ENCODE measurements around the gene SLC43A2.
"Not testable (repeated sequence)": the region's sequence is repeated elsewhere in the genome, so short reads cannot be mapped to it uniquely, and the experiment has no call there.

Gene SLC43A2

DNA sequence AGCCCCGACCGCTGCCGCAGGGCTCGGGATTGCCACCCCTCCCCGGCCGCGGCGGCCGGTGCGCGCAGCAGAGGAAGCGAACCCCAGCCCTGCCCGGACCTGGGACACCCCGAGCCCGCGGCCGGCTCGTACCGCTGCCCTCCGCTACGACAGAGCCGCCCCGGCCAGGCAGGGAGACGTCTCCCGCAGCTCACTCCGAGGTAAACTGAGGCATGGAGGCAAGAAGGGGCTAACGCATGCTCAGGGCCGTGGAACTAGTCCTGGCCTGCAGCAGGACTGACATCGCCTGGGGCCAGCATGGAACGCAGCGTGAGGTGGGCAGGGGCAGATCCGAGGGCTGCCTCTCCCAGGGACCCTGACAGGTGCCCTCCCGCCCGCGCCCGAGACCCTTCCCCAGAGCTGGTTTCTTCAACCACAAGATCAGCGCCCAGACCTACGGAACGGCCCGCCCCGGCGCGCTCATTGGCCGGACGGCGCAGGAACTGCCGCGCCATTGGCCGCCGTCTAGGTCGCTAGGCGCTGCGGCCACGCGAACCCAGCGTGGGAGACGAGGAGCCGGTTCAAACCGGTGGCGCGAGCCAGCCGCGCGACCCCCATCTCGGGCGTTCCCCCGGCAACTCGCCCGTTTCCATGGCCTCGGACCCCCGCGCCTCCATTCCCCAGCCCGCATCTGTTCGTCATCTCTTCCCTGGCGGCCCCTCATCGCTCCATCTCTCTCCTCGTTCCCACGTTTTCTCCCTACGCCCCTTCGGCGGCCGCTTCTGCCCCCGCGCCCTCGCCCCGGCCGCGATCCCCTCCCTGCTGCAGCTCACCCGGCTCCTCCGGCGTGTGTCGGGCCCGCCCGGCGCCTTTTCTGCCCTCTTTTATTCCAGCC is at the start of gene SLC43A2:
Gene SLC43A2, minus strand, starts transcription at position 853 of the 874 bp plus-strand sequence. CDS start 960 bp downstream, outside the sequence.
- DNase-seq (ENCODE audit: low read depth), result peak; percentile 67

DNA sequence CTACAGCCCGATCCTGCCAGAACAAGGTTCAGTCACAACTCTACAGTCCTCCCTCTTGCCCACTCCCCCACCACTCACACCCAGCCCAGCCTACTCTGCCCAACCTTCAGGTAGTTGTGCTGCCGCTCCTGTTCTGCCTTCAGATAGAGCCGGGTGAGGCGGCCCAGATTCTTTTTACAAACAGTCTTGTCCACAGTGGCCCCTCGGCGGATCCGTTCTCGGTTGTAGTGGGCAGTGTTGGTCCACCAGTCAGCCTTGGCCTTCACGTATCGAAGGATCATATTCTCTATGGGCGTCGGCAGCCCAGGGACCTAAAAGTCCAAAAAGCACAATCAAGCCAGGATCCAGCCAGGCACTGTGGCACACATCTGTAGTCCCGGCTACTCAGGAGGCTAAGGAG is 47.8 kb upstream of the SLC43A2 start:
- DNase-seq (ENCODE audit: low read depth), result no peak

DNA sequence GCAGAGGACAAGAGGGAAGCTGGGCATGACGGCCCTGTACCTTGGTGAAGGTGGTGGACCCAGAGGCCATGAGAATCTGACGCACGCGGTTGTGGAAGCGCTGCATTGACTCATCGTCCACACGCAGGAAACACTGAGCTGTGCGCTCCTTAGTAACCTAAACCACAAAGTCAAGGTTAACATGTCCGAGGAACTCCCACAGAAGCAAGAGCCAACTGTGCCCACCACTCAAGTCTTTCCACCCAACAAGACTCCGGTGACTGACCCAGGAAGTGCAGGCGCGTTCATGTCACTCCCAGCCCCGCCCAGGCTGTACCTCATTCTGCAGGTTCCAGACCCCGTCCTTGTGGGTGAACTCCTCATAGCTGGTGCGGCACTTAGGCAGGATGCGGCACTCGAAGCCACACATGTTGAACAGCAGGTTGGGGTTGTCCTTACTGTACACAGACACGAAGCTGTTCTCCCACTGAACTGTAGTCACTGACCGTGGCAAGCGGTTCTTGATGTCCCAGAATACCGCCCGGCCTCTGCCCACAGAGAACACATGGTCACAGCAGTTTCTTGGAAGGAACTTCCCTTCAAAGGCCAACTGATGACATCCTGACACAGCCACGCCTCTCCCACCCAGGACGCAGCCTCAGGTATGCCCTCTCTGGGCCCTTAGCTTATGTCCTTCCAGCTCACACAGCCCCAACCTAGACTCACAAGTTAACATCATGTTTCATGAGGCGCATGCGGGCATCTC is 44.6 kb upstream of the SLC43A2 start:
- DNase-seq (ENCODE audit: low read depth), result no peak

DNA sequence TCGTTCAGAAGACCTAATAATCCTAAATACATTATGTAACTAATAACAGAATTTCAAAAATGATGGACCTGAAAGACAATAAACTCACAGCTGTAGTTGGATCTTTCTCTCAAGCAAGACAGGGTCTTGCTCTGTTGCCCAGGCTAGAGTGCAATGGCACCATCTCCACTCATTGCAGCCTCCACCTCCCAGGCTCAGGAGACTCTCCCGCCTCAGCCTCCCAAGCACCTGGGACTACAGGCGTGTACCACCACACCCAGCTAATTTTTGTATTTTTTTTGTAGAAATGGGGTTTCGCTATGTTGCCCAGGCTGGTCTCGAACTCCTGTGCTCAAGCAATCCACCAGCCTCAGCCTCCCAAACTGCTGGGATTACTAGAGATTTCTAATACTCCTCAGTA is 35.3 kb upstream of the SLC43A2 start:
- DNase-seq (ENCODE audit: low read depth), result not testable (repeated sequence)

DNA sequence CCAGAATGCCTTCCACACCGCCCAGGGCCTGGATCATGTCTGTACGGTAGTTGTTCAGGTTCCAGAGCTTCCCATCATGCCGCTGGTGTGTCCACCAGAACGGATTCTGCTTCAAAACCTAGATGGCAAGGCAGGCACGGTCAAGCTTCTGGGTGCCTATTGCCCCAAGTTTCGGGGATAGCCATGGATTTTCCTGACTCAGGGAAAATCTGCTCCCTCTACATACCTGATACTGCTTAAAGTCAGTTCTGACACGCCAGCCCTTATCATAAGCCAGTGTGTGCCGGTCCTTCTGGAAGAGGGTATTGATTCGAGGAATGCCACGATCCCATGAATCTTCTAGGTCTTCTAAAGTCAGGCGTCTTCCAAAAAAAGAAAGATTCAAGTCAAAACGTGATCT is 32.4 kb upstream of the SLC43A2 start:
- DNase-seq (ENCODE audit: low read depth), result no peak

DNA sequence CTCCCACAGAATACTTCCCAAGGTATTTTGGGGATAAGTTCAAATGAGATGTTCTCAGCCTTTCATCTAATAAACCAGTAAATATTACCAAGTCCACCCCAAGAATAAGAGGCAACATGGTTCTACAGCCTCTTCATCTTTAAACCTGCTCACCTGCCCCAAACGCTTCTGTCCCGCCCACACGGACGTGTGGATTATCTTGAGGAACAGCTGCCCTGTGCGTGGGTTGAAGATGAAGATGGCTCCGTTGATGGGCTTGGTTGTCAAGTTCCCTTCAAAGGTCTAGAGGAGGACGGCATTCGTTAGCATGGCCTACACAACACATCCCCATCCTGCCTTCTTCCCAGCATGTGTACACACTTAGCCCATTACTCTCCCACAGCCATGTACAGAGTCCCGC is 29.5 kb upstream of the SLC43A2 start:
- DNase-seq (ENCODE audit: low read depth), result no peak

DNA sequence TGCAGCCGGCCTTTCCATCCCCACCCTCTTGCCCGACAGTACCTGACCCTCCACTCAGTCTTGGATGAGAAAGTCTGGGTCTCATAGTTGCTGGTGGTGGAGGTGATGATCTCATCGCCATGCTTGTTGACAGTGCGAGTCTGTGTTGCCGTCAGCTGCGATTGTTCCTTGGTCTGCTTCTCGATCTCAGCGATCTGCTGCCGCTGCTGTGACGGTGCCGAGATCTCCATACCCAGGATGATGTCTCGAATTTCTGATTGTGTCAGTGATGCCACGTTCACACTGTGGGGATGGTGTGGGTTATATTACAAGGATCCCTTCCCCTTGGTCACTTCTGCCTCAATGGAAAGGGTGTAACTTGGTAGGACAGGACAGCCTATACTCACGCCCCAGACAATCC is 25.1 kb upstream of the SLC43A2 start:
- no peak for DNase-seq (ENCODE audit: low read depth)

DNA sequence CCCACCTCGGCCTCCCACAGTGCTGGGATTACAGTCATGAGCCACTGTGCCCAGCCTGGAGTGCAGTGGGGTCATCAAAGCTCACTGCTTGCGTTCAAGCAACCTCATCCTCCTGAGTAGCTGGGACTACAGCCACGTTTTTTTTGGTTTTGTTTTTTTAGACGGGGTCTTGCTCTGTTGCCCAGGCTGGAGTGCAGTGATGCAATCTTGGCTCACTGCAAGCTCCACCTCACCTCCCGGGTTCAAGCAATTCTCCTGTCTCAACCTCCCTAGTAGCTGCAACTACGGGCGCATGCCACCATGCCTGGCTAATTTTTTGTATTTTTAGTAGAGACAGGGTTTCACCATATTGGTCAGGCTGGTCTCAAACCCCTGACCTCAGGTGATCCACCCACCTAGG is 24.2 kb upstream of the SLC43A2 start:
- DNase-seq (ENCODE audit: low read depth), result not testable (repeated sequence)

DNA sequence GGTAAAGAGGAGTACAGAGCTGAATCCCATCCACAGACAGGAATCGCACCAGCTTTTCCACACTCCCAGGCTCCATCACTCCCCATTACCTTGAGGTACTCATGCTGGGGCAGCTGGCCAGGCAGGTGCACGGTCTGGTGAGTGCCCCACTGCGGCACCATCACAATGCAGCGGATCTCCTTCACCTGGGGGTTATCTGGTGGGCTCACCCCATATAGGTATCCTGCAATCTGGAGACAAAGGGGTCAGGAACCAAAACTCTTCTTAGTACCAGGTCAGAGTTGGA is 22.9 kb upstream of the SLC43A2 start:
- no peak for DNase-seq (ENCODE audit: low read depth)

DNA sequence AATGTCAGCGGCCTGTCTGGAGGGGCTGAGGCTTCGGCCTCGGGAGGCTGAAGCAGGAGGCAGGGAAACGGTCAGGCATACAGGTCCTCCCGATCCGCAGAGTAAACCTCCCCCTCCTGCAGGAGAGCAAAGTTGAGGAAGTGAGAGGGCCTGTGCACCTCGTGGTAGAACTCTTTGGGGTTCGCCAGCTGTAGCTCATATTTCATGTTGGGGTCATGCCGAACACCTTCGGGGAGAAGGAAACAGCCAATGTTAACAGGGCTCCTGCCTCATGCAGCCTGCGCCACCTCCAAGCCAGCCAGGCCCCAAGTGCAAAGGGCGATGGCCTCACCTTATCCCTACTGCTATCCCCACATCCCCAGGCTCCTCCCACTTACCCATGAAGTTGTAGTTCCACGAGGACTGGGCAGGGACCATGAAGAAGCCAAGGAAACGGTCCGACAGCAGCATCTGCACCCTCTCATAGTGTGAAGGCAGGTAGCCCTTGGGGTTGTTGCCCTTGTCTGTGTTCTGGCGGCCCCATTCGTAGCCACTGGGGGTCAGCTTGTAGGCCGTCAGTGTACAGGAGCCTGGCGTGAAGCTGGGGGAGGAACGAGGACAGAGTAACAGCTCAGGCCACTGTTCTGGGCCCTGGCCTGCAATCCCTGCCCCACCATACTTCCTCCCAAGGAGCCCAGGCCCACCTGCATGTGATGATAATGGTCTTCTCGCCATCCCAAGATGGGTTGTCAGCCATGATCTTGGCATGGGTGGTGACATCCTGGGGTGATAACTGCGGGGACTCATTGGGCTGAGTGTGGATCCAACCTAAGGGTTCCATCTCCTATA is 22.3 kb upstream of the SLC43A2 start:
- DNase-seq (ENCODE audit: low read depth), result no peak

DNA sequence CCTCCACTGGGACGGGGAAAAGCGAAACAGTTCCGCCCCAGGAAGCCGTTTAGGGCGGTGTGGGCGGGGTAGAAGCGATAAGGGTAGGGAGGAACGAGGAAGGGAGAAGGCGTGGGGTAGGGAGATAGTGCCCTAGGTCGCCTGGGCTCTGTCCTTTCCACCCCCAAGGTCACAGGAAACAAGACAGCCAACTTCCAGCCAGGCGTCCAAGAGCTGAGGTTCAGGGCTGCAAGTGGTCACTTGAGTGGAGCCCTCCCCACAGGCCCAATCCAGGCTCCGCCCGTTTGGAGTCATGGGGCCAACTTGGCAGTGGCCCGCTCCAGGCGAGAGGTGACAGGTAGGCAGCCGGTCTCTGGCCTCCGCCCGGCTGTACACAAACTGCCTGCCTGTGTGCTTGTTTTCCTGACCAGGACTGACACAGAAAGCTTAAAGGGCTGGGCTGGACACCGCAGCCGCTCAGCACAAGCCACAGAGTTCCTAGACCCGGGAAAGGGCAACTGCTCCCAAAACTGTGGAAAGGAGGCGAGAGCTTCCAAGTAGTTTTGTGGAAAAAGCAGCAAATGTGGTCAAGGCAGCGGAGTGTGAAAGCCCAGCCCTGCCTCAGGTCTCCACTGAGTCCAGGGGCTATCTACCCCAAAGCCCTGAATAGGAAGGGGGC is 21.3 kb upstream of the SLC43A2 start, which contains the start of gene RILP:
Gene RILP, minus strand, starts transcription at position 23 of the 658 bp plus-strand sequence. CDS start 62 bp downstream, outside the sequence.
- DNase-seq (ENCODE audit: low read depth), result no peak

DNA sequence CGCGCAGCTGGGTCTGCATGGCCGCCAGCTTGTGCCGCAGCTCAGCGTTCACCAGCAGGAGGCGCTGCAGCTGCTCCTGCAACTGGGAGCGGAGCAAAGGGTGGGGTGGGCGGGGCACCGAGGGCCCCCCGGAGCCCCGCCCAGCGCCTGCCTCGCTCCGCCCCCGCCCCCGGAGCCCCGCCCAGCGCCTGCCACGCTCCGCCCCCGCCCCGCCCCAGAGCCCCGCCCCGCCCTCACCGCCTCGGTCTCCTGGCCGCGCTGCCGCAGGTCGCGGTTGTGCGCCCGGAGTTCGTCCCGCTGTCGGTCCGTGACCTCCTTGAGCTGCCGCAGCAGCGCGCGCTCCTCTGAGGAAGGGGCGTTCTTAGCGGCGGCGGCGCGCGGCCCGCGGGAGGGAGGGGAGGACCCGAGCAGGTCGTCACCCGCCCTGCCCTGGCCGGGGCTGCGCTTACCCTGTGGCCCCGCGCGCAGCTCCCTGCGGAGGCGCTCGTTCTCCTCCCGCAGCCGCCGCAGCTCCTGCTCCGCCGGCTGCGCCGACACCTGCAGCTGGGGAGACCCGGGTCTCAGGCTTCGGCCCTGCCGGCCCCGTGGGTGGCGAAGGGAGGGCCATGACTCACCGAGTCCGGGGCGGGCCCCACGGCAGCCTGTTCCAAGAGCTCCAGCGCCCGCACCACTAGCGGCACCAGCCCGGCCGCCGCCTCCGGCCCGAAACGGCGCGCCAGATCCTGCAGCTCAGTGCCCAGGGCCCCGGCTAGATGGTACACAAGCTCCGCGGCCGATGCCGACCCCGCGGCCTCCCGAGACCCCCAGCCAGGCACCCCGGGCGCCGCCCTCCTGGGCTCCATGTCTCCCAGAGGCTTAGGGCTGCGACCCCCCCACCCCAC is 20.6 kb upstream of the SLC43A2 start:
- peak; percentile 86 for DNase-seq (ENCODE audit: low read depth)

DNA sequence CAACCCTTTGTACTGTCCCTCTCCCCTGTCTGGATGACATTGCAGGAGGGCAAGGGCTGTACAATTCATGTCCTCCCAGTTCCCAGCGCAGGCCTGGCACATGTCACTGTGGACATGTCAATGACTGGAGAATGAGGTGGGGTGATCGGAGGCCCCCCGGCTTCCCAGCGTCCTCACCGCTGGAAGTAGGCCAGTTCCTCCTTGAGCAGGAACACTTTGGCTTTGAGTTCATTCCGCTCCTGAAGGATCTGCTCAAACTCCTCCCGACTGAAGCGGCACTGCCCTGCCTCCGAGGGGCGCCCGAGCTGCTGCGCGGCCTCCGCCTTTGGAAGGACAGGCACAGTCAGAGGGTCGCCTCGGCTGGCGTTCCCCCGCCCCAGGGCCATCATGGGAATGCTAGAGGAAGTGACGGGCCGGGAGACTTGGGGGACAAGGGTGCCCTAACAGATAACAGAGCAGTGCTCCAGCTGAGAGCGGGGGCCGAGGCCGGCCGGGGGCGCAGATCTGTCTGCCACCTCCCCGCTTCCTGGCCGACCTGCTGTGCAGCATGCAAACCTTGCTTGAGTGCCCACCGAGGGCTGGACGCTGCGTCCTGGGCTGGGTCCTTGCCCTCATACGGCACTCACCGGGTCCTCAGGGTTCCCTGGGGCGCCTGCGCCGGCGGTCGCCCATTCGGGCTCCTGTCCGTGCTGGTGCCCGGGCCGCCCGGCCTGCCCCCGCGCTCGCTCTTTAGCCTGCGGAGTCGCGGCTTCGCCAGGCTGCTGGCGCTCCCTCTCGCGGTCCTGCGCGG is 19.7 kb upstream of the SLC43A2 start:
- no peak for DNase-seq (ENCODE audit: low read depth)

DNA sequence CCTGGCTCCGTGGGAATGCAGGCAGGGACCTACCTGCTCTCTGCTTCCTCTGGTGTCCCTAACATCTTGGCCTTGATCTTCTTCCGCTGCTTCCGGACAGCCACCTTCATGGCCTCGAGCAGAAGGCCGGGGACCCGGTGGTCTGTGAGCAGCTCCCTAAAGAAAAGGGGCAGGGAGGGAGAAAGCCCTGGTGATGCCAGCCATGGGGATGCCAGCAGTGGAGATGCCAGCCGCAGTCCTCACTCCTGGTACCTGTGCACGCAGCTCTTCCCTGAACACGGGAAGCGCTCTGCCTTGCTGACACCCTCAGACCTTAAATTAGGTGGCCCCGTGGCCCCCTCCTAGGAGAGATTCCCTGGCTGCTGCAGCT is 19.2 kb upstream of the SLC43A2 start:
- DNase-seq (ENCODE audit: low read depth), result no peak

DNA sequence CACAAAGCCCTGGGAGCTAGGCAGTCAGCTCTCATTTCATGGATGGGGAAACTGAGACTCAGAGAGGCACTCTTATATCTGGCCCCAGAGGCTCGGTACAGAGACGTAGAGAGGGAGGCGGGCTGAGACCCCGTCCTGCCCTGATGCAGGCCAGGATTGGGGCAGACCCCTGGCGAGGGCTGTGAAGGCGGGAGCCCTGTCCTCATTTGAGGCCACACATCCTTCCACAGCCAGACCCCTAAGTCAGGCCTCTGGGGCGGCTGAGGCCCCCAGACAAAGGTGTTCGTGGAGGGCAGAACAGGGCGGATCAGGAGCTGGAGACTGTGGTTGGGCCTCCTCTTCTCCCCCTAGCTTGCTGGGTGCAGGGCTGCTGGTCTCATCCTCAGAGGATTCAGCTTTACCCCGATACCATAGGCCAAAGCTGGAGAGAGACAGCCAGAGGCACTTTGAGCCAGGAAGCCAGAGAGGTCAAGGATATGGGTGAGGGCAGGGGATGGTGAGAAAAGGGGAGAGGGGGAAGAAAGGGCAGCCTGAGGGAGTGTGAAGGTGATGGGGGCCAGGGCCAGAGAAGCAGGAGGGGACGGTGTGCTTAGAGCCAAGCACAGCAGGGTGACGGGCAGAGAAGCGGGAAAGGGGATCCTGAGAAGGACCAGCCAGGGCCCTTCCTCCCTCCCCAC is 17.7 kb upstream of the SLC43A2 start:
- DNase-seq (ENCODE audit: low read depth), result no peak

DNA sequence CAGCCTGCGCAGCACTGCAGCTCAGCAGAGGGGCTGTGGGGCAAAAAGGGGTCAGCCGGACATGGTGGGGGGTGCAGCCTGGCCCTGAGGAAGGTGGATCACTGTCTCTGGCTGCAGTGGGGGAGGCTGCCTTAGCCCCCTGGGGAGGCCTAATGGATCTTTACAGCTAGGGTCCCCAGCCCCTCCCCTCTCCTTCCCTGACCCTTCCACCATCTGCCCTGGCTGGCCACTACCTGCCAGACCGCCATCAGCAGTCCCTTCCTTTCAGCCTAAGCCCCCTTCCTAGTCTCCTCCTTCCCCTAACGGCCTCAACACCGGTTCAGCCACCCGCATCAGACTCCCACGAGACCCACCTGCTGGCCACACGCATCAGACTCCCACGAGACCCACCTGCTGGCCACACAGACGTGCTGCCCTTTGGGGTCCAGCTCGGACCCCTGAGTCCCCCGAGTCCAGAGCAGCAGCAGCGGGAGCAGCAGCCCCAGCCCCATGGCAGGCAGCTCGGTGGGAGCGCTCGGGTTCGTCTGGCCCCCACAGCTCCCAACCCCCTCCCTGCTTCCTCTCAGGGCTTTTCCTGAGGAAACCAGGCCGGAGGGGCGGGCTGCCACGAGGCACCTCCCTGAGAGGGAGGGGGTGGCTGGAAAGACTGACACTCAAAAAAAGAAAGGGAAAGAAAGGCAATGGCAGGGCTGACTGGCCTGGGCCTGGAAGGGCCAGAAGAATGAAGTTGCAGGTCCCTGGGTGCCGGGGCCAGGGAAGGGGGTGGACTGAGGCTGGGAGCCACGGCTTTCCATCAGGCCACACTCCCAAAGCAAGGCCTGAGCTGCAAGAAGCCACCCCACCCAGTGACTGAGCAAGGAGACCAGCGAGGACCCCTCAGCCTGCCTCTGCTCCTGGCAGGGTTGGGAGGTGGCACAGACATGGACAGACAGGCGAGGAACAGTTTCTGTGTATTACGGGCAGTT is 16.9 kb upstream of the SLC43A2 start, which contains the start of gene SCARF1:
Gene SCARF1, minus strand, starts transcription at position 526 of the 965 bp plus-strand sequence. Its CDS starts 35 bp downstream, at position 491.
- no peak for DNase-seq (ENCODE audit: low read depth)

DNA sequence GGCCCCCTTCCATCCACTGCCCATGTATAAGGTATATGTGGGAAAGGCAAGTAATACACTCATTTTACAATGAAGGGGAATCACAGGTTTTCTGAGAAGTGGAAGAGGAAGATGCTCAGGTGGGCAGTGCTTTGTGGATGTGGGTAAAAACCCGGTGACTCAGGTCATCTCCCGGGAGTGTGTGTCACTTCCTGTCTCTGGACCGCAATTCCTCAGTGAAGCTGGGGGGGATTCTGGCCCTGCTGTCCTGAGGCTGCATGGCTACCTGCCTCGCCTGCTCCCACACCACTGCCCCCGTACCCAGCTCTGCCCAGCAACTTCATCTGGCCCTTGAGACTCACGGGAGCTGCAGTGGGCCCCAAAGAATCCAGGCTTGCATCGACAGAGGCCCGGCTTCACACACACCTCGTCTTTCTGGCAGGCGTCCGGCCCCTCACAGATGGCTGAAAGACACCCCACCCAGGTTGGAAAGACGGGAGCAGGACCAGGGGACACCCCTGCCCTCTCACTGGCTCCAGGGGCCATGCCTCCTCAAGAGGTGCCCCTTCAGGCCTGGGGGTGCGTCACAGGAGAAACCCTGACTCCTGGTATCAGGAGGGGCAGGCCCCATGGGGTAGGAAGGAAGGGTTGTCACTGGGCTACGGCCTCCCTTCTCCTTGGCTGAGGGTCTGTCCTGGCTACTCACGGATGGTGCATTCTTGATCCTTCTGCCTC is 16.0 kb upstream of the SLC43A2 start:
- DNase-seq (ENCODE audit: low read depth), result no peak

Measured in stimulated activated CD8-positive, alpha-beta memory T cell treated with anti-CD3 and anti-CD28 coated beads, Interleukin-12 subunit alpha, Interleukin-12 subunit beta, amount 100 ng/mL, for 4 hours (primary cell).